ENCODE measurements around the gene TMC5.

DNA sequence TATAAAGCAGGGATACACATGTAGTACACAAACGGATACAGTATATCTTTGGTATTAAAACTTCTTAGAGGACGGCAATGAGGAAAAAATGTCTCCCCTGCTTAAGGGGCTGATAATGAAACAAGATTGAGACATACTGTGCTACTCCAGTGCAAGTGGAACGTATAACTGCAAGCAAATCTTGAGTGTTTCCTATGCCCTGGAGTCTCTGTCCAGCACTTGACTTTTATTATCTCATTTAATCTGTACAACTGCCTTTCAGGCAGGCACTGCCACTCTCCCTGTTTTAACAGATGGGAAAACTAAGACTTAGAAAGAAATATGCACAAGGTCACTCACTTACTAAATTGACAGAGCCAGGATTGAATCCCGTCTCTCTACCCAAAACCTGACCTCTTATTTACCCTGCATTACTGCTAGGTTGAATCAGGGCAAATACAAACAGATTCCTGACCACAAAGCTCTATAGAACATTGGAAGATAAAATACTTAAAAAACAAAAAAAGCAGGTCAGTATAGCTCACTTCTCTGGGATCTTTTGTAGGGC, 28.7 kb downstream of the TMC5 start:
- TF ChIP-seq CHD1 (IDR thresholded peaks at IDR 0.05; ENCODE audit: low read depth, low read length) (no peak), CTCF (conservative IDR thresholded peaks at IDR 0.05; ENCODE audit: low read depth, low read length) (no peak), POLR2A (IDR thresholded peaks at IDR 0.05; ENCODE audit: low read depth, low read length) (no peak), SMC3 (IDR thresholded peaks at IDR 0.05; ENCODE audit: low read depth, low read length) (no peak), NFE2L2 (IDR thresholded peaks at IDR 0.05; ENCODE audit: low read depth, low read length) (no peak), MXI1 (IDR thresholded peaks at IDR 0.05; ENCODE audit: borderline replicate concordance, low read depth, low read length) (no peak), CEBPB (IDR thresholded peaks at IDR 0.05; ENCODE audit: low read depth, low read length) (no peak), MAFK (IDR thresholded peaks at IDR 0.05; ENCODE audit: low read depth, low read length) (no peak), MAZ (IDR thresholded peaks at IDR 0.05; ENCODE audit: borderline replicate concordance, low read depth, low read length) (no peak), BHLHE40 (IDR thresholded peaks at IDR 0.05; ENCODE audit: low read depth, low read length) (no peak)

All from IMR-90 (cell line).